HepG2 (cell line): Measurements from ENCODE around the gene P4HB. TPM values are rescaled to one million over a fixed set of nuclear protein-coding genes. Genes with fewer than 3 reads are reported as not detected.

Experiments
- AGO1 ChIP-seq: fragments of 200-400 bp; formaldehyde crosslinking; IDR thresholded peaks from 2 replicates; pipeline ENCODE4 v1.6.1; 2017; ENCODE audit warnings: mild to moderate bottlenecking, low read depth, low read length, moderate library complexity; ENCODE audit not compliant: poor library complexity, severe bottlenecking
- AGO2 ChIP-seq: fragments of 200-400 bp; formaldehyde crosslinking; optimal IDR thresholded peaks from 2 replicates; pipeline ENCODE3; 2017; ENCODE audit warnings: mild to moderate bottlenecking, low read depth, low read length, moderate library complexity
- ATF7-NPFF ChIP-seq: sonication (generic); formaldehyde crosslinking; IDR thresholded peaks from 2 replicates; pipeline ENCODE4 v1.8.1; 2023; ENCODE audit warnings: mild to moderate bottlenecking, low read depth, missing genetic modification reagents, moderate library complexity
- MIXL1 ChIP-seq: IDR thresholded peaks from 2 replicates; pipeline ENCODE4 v1.6.1; 2016
- NR2F2 ChIP-seq: IDR thresholded peaks from 2 replicates; pipeline ENCODE4 v1.6.1; 2012; ENCODE audit warnings: low read depth, inconsistent platforms, borderline replicate concordance
- POLR2A ChIP-seq, 2 experiments: IDR thresholded peaks; 2 replicates each; pipeline ENCODE4 v1.6.1; 2011; ENCODE audit warnings: low read depth in 2 of 2, low read length in 2 of 2, mild to moderate bottlenecking in 1 of 2, moderate library complexity in 1 of 2; ENCODE audit not compliant: insufficient read depth in 1 of 2
- POLR2G ChIP-seq: fragments of 200-400 bp; formaldehyde crosslinking; IDR thresholded peaks from 2 replicates; pipeline ENCODE4 v1.6.1; 2018; ENCODE audit warnings: mild to moderate bottlenecking, low read depth, low read length, moderate library complexity
- TARDBP ChIP-seq: sonication (generic); formaldehyde crosslinking; IDR thresholded peaks from 2 replicates; pipeline ENCODE4 v1.8.0; 2022; ENCODE audit warnings: mild to moderate bottlenecking, missing genetic modification reagents
- ZFX ChIP-seq: sonication (generic); formaldehyde crosslinking; IDR thresholded peaks from 2 replicates; pipeline ENCODE4 v1.4.0; 2020; ENCODE audit warnings: mild to moderate bottlenecking, low read depth, missing genetic modification reagents, moderate library complexity
- polyA plus RNA-seq, 8 experiments: library from polyadenylated mRNA; depleted of rRNA in 3 of 8; stranded (reverse) in 7 of 8; unstranded in 1 of 8; fragments of >200 nt; fragmentation: Illumina TruSeq in 4 of 8; extraction: Trizol in 4 of 8; gene quantifications; 2 replicates each; pipeline versions ENCODE4 v1.2.1 to v1.2.3, GENCODE V29; 2011 to 2016; ENCODE audit warnings: low read depth in 4 of 8, missing spikeins in 1 of 8, mixed read lengths in 1 of 8; ENCODE audit not compliant: insufficient read depth in 1 of 8
- total RNA-seq, 5 experiments: library from RNA; depleted of rRNA; stranded (reverse); fragments of >200 nt; fragmentation: Illumina TruSeq; extraction: Trizol; gene quantifications; 2 replicates each; pipeline ENCODE4 v1.2.3, GENCODE V29; 2016; ENCODE audit warnings: low read depth in 1 of 5
- TF ChIP-seq, protein P1 (sequence below): sonication (generic); formaldehyde crosslinking; IDR thresholded peaks from 2 replicates; pipeline ENCODE4 v1.9.0; 2021; ENCODE audit warnings: missing genetic modification reagents, borderline replicate concordance
- TF ChIP-seq, protein P2 (sequence below): sonication (generic); formaldehyde crosslinking; IDR thresholded peaks from 2 replicates; pipeline ENCODE4 v1.4.0; 2020; ENCODE audit warnings: missing genetic modification reagents
- TF ChIP-seq, protein P3 (sequence below): sonication (generic); formaldehyde crosslinking; IDR thresholded peaks from 2 replicates; pipeline ENCODE4 v1.8.1; 2023; ENCODE audit warnings: missing genetic modification reagents, mild to moderate bottlenecking, borderline replicate concordance
- TF ChIP-seq, protein P4 (sequence below): sonication (generic); formaldehyde crosslinking; IDR thresholded peaks from 2 replicates; pipeline ENCODE4 v1.8.1; 2023; ENCODE audit warnings: mild to moderate bottlenecking, inconsistent platforms, moderate library complexity, missing genetic modification reagents, borderline replicate concordance
- TF ChIP-seq, protein P5 (sequence below): sonication (generic); formaldehyde crosslinking; IDR thresholded peaks from 2 replicates; pipeline ENCODE4 v1.4.0; 2020; ENCODE audit warnings: mild to moderate bottlenecking, missing genetic modification reagents

Gene P4HB
- total and polyA plus RNA-seq, 2 of the 13 experiments (the other 11 are each of a cell fraction or from before 2014, with no cell fraction given) = 185 to 782 TPM

DNA sequence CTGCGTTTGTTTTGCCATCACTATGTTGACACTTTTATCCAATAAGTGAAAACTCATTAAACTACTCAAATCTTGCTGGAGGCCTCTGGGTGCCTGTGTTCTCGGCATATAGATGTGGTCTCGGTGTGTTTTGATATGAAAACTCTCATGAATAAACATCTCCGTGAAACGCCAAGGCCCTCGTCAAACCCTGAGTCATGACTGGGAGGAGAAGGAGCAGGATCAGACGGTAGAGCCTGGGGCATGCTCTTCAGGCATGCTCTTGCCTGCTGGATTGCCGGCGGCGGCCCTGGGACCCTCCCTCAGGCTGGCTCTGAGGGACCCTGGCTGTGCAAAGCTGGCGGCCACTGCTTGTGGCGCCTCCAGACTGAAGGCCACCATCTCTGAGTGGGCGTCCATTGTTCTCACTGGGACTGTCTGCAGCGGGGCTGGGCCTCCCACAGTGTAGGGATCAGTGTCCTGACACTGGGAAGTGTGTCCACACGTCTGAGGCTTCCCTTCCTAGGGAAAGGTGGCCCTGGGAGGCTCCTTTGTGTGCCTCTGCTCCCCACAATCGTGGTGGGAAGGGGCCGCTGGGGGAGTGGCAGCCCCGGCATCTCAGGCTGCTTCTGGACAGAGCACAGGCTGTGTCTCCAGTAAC lies 40.0 kb upstream of the P4HB start (continued):
- TF ChIP-seq ZFX (CRISPR knock-in tag) (0 out of 2 replicates have a peak, but pooled peaks have one; percentile 5), AGO2 (peak; percentile 92), NR2F2 (0 out of 2 replicates have a peak, but pooled peaks have one; percentile 17), ATF7-NPFF (0 out of 2 replicates have a peak, but pooled peaks have one; percentile 22), POLR2A (IDR thresholded peaks at IDR 0.05; ENCODE audit: insufficient read depth in 1 of 2, low read depth in 2 of 2, low read length in 2 of 2) (peak in 1 of 2 experiments; percentile 57; a peak in 2 of 4 replicates), MIXL1 (no peak), POLR2G (peak; percentile 49), TARDBP (peak; percentile 38; the same call in 1 of the 2 replicates), AGO1 (peak; percentile 96)
- TF ChIP-seq, protein P1, sequence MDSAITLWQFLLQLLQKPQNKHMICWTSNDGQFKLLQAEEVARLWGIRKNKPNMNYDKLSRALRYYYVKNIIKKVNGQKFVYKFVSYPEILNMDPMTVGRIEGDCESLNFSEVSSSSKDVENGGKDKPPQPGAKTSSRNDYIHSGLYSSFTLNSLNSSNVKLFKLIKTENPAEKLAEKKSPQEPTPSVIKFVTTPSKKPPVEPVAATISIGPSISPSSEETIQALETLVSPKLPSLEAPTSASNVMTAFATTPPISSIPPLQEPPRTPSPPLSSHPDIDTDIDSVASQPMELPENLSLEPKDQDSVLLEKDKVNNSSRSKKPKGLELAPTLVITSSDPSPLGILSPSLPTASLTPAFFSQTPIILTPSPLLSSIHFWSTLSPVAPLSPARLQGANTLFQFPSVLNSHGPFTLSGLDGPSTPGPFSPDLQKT (CRISPR knock-in tag) = no peak
- TF ChIP-seq, protein P2, sequence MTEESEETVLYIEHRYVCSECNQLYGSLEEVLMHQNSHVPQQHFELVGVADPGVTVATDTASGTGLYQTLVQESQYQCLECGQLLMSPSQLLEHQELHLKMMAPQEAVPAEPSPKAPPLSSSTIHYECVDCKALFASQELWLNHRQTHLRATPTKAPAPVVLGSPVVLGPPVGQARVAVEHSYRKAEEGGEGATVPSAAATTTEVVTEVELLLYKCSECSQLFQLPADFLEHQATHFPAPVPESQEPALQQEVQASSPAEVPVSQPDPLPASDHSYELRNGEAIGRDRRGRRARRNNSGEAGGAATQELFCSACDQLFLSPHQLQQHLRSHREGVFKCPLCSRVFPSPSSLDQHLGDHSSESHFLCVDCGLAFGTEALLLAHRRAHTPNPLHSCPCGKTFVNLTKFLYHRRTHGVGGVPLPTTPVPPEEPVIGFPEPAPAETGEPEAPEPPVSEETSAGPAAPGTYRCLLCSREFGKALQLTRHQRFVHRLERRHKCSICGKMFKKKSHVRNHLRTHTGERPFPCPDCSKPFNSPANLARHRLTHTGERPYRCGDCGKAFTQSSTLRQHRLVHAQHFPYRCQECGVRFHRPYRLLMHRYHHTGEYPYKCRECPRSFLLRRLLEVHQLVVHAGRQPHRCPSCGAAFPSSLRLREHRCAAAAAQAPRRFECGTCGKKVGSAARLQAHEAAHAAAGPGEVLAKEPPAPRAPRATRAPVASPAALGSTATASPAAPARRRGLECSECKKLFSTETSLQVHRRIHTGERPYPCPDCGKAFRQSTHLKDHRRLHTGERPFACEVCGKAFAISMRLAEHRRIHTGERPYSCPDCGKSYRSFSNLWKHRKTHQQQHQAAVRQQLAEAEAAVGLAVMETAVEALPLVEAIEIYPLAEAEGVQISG = 0 out of 2 replicates have a peak, but pooled peaks have one; percentile 9
- TF ChIP-seq, protein P3, sequence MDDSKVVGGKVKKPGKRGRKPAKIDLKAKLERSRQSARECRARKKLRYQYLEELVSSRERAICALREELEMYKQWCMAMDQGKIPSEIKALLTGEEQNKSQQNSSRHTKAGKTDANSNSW (CRISPR knock-in tag) = no peak
- TF ChIP-seq, protein P4, sequence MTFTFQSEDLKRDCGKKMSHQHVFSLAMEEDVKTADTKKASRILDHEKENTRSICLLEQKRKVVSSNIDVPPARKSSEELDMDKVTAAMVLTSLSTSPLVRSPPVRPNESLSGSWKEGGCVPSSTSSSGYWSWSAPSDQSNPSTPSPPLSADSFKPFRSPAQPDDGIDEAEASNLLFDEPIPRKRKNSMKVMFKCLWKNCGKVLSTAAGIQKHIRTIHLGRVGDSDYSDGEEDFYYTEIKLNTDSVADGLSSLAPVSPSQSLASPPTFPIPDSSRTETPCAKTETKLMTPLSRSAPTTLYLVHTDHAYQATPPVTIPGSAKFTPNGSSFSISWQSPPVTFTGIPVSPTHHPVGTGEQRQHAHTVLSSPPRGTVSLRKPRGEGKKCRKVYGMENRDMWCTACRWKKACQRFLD (CRISPR knock-in tag) = no peak
- TF ChIP-seq, protein P5, sequence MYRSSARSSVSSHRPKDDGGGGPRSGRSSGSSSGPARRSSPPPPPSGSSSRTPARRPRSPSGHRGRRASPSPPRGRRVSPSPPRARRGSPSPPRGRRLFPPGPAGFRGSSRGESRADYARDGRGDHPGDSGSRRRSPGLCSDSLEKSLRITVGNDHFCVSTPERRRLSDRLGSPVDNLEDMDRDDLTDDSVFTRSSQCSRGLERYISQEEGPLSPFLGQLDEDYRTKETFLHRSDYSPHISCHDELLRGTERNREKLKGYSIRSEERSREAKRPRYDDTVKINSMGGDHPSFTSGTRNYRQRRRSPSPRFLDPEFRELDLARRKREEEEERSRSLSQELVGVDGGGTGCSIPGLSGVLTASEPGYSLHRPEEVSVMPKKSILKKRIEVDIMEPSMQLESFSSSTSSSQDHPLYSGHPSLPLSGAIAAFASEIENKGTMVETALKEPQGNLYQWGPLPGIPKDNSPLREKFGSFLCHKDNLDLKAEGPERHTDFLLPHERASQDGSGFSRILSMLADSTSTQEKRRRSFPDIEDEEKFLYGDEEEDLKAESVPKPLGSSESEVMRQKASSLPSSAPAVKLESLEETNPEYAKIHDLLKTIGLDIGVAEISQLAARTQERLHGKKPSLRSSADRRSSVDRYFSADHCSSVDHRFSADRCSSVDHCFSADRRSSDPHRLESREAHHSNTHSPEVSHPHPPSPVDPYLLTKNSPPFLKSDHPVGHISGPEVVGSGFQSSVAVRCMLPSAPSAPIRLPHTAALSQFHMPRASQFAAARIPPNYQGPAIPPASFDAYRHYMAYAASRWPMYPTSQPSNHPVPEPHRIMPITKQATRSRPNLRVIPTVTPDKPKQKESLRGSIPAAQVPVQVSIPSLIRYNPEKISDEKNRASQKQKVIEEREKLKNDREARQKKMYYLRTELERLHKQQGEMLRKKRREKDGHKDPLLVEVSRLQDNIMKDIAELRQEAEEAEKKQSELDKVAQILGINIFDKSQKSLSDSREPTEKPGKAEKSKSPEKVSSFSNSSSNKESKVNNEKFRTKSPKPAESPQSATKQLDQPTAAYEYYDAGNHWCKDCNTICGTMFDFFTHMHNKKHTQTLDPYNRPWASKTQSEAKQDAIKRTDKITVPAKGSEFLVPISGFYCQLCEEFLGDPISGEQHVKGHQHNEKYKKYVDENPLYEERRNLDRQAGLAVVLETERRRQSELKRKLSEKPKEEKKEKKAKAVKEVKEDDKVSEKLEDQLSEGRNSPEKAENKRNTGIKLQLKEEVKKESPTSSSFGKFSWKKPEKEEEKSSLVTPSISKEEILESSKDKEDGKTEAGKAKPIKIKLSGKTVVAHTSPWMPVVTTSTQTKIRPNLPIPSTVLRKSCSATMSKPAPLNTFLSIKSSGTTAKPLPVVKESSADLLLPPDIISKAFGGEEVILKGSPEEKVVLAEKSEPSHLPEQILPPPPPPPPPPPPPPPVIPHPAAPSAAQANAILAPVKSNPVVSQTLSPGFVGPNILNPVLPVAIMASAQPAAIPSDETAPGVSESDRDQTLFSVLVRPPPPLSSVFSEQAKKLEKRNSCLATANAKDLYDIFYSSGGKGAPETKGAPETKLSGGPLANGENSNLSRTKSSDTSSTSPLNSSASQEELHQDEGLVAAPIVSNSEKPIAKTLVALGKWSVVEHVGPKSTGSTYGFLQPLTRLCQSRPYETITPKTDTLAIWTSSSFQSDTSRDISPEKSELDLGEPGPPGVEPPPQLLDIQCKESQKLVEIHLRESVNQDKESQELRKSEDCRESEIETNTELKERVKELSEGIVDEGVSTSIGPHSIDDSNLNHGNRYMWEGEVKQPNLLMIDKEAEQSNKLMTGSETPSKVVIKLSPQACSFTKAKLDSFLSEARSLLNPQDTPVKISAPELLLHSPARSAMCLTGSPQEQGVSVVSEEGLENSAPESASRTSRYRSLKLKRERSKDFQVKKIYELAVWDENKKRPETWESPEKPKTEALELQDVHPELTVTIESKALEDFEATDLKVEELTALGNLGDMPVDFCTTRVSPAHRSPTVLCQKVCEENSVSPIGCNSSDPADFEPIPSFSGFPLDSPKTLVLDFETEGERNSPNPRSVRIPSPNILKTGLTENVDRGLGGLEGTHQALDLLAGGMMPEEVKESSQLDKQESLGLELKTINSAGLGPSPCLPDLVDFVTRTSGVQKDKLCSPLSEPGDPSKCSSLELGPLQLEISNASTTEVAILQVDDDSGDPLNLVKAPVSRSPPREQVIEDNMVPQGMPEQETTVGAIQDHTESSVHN (CRISPR knock-in tag) = 0 out of 2 replicates have a peak, but pooled peaks have one; percentile 10
